CD14-positive monocyte (primary cell): ENCODE results near the gene MDGA2. TPM values are rescaled to one million over a fixed set of nuclear protein-coding genes. Genes with fewer than 3 reads are reported as not detected.
"Not testable (repeated sequence)": the region's sequence is repeated elsewhere in the genome, so short reads cannot be mapped to it uniquely, and the experiment has no call there.

Experiments used
- DNase-seq, 3 donors: peaks; one replicate each; pipeline ENCODE4 v3.0.0-alpha.2; 2011 to 2022
- H2AFZ ChIP-seq: 2 replicates; pipeline ENCODE4 v1.6.0; 2012; ENCODE audit warnings: mild to moderate bottlenecking, low read depth, low read length, inconsistent platforms; ENCODE audit not compliant: insufficient read depth, poor library complexity, severe bottlenecking
- H3K27ac ChIP-seq, 2 donors: 1 replicate in 1 of 2; 2 replicates in 1 of 2; pipeline ENCODE4 v1.5.1; 2012 to 2013; ENCODE audit warnings: low read length in 2 of 2, control low read depth in 1 of 2, inconsistent platforms in 1 of 2, low read depth in 1 of 2, mild to moderate bottlenecking in 1 of 2
- H3K27me3 ChIP-seq, 2 donors: one replicate each; pipeline versions ENCODE4 v1.6.0 to v1.6.1; 2011 to 2013; ENCODE audit warnings: low read length in 2 of 2; ENCODE audit not compliant: control insufficient read depth in 2 of 2, insufficient read depth in 2 of 2
- H3K36me3 ChIP-seq, 2 donors: replicated peaks in 1 of 2; 1 replicate in 1 of 2; 2 replicates in 1 of 2; pipeline versions ENCODE4 v1.5.1 to v1.6.1; 2012 to 2013; ENCODE audit warnings: low read length in 2 of 2, control low read depth in 1 of 2, inconsistent platforms in 1 of 2, mild to moderate bottlenecking in 1 of 2; ENCODE audit not compliant: insufficient read depth in 2 of 2, control insufficient read depth in 1 of 2
- H3K4me1 ChIP-seq, 2 donors: 1 replicate in 1 of 2; 2 replicates in 1 of 2; pipeline versions ENCODE4 v1.5.1 to v1.6.1; 2012 to 2013; ENCODE audit warnings: low read length in 2 of 2, control low read depth in 1 of 2, inconsistent platforms in 1 of 2, mild to moderate bottlenecking in 1 of 2, moderate library complexity in 1 of 2; ENCODE audit not compliant: insufficient read depth in 2 of 2, control insufficient read depth in 1 of 2
- H3K4me2 ChIP-seq: replicated peaks from 2 replicates; pipeline ENCODE3; 2012; ENCODE audit warnings: low read length, moderate library complexity, mild to moderate bottlenecking; ENCODE audit not compliant: poor library complexity, severe bottlenecking; ENCODE audit errors: extremely low read depth
- H3K4me3 ChIP-seq, 3 experiments: fragments of 200-600 bp in 1 of 3; sonication (generic) in 1 of 3; replicated peaks in 1 of 3; 1 replicate in 2 of 3; 2 replicates in 1 of 3; pipeline ENCODE4 v1.5.1; 2011 to 2013; ENCODE audit warnings: low read length in 3 of 3, mild to moderate bottlenecking in 3 of 3, control low read depth in 2 of 3, low read depth in 2 of 3, inconsistent platforms in 1 of 3, moderate library complexity in 1 of 3
- H3K79me2 ChIP-seq: 2 replicates; pipeline ENCODE4 v1.6.0; 2012; ENCODE audit warnings: mild to moderate bottlenecking, control low read depth, inconsistent platforms, low read length, moderate library complexity; ENCODE audit not compliant: insufficient read depth
- H3K9ac ChIP-seq: 2 replicates; pipeline ENCODE4 v1.6.0; 2017; ENCODE audit warnings: low read length, mild to moderate bottlenecking; ENCODE audit not compliant: insufficient read depth, poor library complexity, severe bottlenecking
- H3K9me3 ChIP-seq, 2 donors: replicated peaks in 1 of 2; 1 replicate in 1 of 2; 2 replicates in 1 of 2; pipeline versions ENCODE4 v1.5.1 to v1.6.1; 2012 to 2013; ENCODE audit warnings: low read length in 2 of 2, control low read depth in 1 of 2; ENCODE audit not compliant: control insufficient read depth in 1 of 2, insufficient read depth in 1 of 2
- H4K20me1 ChIP-seq: 2 replicates; pipeline ENCODE4 v1.6.0; 2012; ENCODE audit warnings: mild to moderate bottlenecking, low read length, control low read depth, moderate library complexity; ENCODE audit not compliant: insufficient read depth
- H3K27ac Mint-ChIP-seq, 7 donors: one replicate each; pipeline ENCODE4 v1.8.0; 2020; ENCODE audit warnings: mild to moderate bottlenecking in 7 of 7, mixed read lengths in 7 of 7, moderate library complexity in 6 of 7, inconsistent platforms in 2 of 7
- H3K27me3 Mint-ChIP-seq, 3 donors: one replicate each; pipeline ENCODE4 v1.8.0; 2021 to 2022; ENCODE audit warnings: low read depth in 3 of 3, mild to moderate bottlenecking in 3 of 3, mixed read lengths in 3 of 3, moderate library complexity in 3 of 3, inconsistent platforms in 1 of 3
- H3K36me3 Mint-ChIP-seq, 2 donors: one replicate each; pipeline ENCODE4 v1.8.0; 2020; ENCODE audit warnings: mixed read lengths in 2 of 2, inconsistent platforms in 1 of 2, mild to moderate bottlenecking in 1 of 2
- H3K4me1 Mint-ChIP-seq: one replicate; pipeline ENCODE4 v1.8.0; 2020; ENCODE audit warnings: mild to moderate bottlenecking, mixed read lengths
- H3K4me3 Mint-ChIP-seq, 2 donors: one replicate each; pipeline ENCODE4 v1.8.0; 2020; ENCODE audit warnings: mild to moderate bottlenecking in 2 of 2, mixed read lengths in 2 of 2, moderate library complexity in 1 of 2
- H3K9me3 Mint-ChIP-seq, 7 donors: one replicate each; pipeline ENCODE4 v1.8.0; 2020 to 2022; ENCODE audit warnings: mixed read lengths in 7 of 7, mild to moderate bottlenecking in 6 of 7, moderate library complexity in 6 of 7, inconsistent platforms in 2 of 7
- WGBS: methylation state at CpG from one replicate; pipeline ENCODE4 v1.1.5; 2013; ENCODE audit warnings: missing lambda C conversion rate; ENCODE audit not compliant: insufficient coverage; 5-methylcytosine and 5-hydroxymethylcytosine counted together
- intact Hi-C, 2 donors: fragments of 100-400 bp; cut with micrococcal nuclease; formaldehyde crosslinking; loops; one replicate each; pipeline versions ENCODE4 v1.15.0 to v1.15.1; 2023
- polyA plus RNA-seq, 3 donors: library from polyadenylated mRNA; depleted of rRNA in 1 of 3; unstranded in 2 of 3; stranded (reverse) in 1 of 3; fragments of 300-500 nt in 2 of 3; fragments of >200 nt in 1 of 3; fragmentation: Illumina TruSeq in 2 of 3; gene quantifications; 1 replicate in 2 of 3; 2 replicates in 1 of 3; pipeline ENCODE4 v1.2.3, GENCODE V29; 2012 to 2021
- TF ChIP-seq, protein P1 (sequence below): fragments of 200-600 bp; IDR thresholded peaks from one replicate; pipeline ENCODE4 v1.8.0; 2022; ENCODE audit warnings: antibody characterized with exemption, mild to moderate bottlenecking

The MDGA2 gene
- polyA plus RNA-seq, 3 donors = not detected

DNA sequence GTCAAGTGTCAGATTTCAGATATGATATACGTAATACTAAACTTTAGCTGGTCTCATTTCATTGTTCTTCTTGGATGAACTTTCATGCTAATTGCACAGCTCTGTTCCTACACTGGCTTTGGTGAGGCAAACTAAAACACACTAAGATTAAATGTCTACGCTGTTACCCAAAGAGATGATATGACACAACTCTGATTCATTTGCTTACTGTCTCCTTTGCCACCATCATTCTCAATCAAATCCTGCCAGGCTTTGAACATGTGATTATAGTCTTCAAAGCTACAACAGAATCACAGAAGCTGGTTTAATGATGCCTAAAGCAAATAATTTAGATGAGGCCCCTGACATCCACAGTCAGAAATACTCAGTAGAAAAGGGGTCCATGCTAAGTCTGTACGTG lies 37.7 kb downstream of the MDGA2 start:
- H3K27ac ChIP-seq = no peak overlapping the region
- H3K4me2 ChIP-seq = no peak overlapping the region
- no peaks in the 10 kb centered on the region for H3K79me2 ChIP-seq
- Mint-ChIP-seq H3K4me3 (no peak overlapping the region), H3K4me1 (no peaks in the 10 kb centered on the region), H3K36me3 (no peaks in the 10 kb centered on the region), H3K27me3 (peaks cover 0 to 1% (median 0%) of the 10 kb centered on the region in 3 donors), H3K27ac (no peak overlapping the region), H3K9me3 (peaks cover 0 to 4% (median 1%) of the 10 kb centered on the region in 7 donors)
- no peak overlapping the region for H3K9ac ChIP-seq
- no peaks in the 10 kb centered on the region for H3K4me1 ChIP-seq
- H3K27me3 ChIP-seq = no peaks in the 10 kb centered on the region
- DNase-seq = no peak
- WGBS = 100% methylated on average over 2 of the region's 3 CpGs
- no peaks in the 10 kb centered on the region for H4K20me1 ChIP-seq
- TF ChIP-seq, protein P1, sequence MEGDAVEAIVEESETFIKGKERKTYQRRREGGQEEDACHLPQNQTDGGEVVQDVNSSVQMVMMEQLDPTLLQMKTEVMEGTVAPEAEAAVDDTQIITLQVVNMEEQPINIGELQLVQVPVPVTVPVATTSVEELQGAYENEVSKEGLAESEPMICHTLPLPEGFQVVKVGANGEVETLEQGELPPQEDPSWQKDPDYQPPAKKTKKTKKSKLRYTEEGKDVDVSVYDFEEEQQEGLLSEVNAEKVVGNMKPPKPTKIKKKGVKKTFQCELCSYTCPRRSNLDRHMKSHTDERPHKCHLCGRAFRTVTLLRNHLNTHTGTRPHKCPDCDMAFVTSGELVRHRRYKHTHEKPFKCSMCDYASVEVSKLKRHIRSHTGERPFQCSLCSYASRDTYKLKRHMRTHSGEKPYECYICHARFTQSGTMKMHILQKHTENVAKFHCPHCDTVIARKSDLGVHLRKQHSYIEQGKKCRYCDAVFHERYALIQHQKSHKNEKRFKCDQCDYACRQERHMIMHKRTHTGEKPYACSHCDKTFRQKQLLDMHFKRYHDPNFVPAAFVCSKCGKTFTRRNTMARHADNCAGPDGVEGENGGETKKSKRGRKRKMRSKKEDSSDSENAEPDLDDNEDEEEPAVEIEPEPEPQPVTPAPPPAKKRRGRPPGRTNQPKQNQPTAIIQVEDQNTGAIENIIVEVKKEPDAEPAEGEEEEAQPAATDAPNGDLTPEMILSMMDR = no peak
- H3K9me3 ChIP-seq = no peaks in the 10 kb centered on the region
- H2AFZ ChIP-seq = no peak overlapping the region
- H3K4me3 ChIP-seq = no peak overlapping the region
- intact Hi-C loops = no loop called here
- no peaks in the 10 kb centered on the region for H3K36me3 ChIP-seq

DNA sequence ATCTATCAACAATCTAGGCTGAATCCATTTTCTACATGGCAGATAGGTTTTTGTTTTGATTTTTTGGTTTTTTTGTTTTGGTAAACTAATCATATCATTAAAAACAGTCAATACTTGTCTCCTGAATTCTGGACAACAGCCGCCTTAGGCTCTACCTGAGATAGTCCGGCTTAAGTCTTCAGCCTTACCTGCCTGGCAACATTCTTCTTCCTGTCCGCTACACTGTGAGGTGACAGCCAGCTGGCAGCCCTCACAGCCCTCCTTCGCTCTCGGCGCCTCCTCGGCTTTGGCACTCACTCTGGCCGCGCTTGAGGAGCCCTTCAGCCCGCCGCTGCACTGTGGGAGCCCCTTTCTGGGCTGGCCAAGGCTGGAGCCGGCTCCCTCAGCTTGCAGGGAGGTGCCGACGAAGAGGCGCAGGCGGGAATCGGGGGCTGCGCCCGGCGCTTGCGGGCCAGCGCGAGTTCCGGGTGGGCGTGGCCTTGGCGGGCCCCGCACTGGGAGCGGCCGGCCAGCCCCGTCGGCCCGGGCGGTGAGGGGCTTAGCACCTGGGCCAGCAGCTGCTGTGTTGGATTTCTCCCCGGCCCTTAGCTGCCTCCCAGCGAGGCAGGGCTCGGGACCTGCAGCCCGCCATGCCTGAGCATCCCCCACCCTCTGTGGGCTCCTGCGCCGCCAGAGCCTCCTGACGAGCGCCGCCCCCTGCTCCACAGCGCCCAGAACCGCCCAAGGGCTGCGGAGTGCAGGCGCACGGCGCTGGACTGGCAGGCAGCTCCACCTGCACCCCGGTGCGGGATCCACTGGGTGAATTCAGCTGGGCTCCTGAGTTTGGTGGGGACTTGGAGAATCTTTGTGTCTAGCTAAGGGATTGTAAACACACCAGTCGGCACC lies 49.0 kb downstream of the MDGA2 start:
- Mint-ChIP-seq H3K4me3 (no peak overlapping the region), H3K9me3 (peaks cover 5 to 18% (median 11%) of the 10 kb centered on the region in 7 donors), H3K27ac (no peak overlapping the region), H3K36me3 (no peaks in the 10 kb centered on the region), H3K4me1 (no peaks in the 10 kb centered on the region), H3K27me3 (no peaks in the 10 kb centered on the region)
- TF ChIP-seq, protein P1 = no peak
- no peak overlapping the region for H3K4me2 ChIP-seq
- intact Hi-C loops = no loop called here
- no peaks in the 10 kb centered on the region for H4K20me1 ChIP-seq
- no peaks in the 10 kb centered on the region for H3K4me1 ChIP-seq
- no peaks in the 10 kb centered on the region for H3K36me3 ChIP-seq
- H3K27ac ChIP-seq = no peak overlapping the region
- H3K9me3 ChIP-seq = peaks cover 6 to 18% of the 10 kb centered on the region in 2 donors
- WGBS = 94% methylated on average over 44 of the region's 51 CpGs
- H3K9ac ChIP-seq = no peak overlapping the region
- H3K79me2 ChIP-seq = no peaks in the 10 kb centered on the region
- no peak overlapping the region for H2AFZ ChIP-seq
- no peak for DNase-seq
- H3K4me3 ChIP-seq = no peak overlapping the region
- no peaks in the 10 kb centered on the region for H3K27me3 ChIP-seq

DNA sequence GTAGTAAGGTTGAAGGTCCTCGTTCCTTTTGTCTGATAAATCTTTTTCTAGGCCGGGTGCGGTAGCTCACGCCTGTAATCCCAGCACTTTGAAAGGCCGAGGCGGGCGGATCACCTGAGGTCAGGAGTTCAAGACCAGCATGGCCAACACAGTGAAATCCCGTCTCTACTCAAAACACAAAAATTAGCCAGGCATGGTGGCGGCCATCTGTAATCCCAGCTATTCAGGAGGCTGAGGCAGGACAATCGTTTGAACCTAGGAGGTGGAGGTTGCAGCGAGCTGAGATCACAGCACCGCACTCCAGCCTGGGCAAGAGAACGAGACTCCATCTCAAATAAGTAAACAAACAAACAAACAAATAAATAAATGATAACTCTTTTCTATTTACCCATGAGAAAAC lies 51.3 kb downstream of the MDGA2 start:
- peaks cover 5 to 18% (median 11%) of the 10 kb centered on the region in 7 donors for H3K9me3 Mint-ChIP-seq

More for the DNA sequence above, 51.3 kb downstream of the MDGA2 start:
- H3K36me3 ChIP-seq, H3K9ac ChIP-seq, H4K20me1 ChIP-seq, H3K27ac Mint-ChIP-seq, H3K36me3 Mint-ChIP-seq, H3K4me3 ChIP-seq, H3K4me1 Mint-ChIP-seq, H3K27ac ChIP-seq, H2AFZ ChIP-seq, H3K4me3 Mint-ChIP-seq, H3K27me3 Mint-ChIP-seq, DNase-seq, intact Hi-C loops, H3K4me1 ChIP-seq, H3K4me2 ChIP-seq, H3K27me3 ChIP-seq, H3K79me2 ChIP-seq: not testable (repeated sequence)
- H3K9me3 ChIP-seq = peaks cover 6 to 18% of the 10 kb centered on the region in 2 donors
- 87% methylated on average over 8 of the region's 13 CpGs for WGBS
